ENCODE results near the gene MAP2K6. TPM values are rescaled to one million over a fixed set of nuclear protein-coding genes. Genes with fewer than 3 reads are reported as not detected.

MAP2K6 gene
- total RNA-seq, 1 experiment from 2014 or later, result 12.2 TPM

DNA sequence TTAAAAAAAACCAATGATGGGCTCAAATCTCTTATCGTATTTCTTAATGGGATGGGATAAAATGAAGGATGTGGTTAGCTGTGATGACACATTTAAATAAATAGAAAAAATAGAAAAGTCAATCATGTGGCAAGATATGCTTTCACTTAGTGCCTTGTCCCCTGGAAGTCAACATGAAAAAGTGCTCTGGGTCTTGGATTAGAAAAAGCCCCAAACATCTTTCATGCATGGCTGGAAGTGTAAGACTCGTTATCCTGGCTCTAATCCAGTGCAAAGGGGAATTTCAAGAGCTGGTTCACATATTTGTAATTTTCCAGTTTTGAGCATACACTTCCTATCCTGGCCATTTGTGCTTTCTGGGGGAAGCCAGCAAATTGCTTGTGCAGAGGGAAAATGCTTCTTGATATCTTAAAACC, 160.9 kb downstream of the MAP2K6 start:
- Histone ChIP-seq H3K27me3 (ENCODE audit: low read length) (no peaks in the 10 kb centered on the region), H2AFZ (ENCODE audit: low read length) (no peak overlapping the region), H3K4me3 (ENCODE audit: low read length) (no peak overlapping the region; the same call in 1 of the 2 replicates), H3K27ac (ENCODE audit: low read length) (peak overlapping the region; percentile 58), H3K9ac (ENCODE audit: low read length) (no peak overlapping the region), H3K4me1 (ENCODE audit: insufficient read depth, low read length) (peaks cover 25% of the 10 kb centered on the region), H3K4me2 (ENCODE audit: low read length) (peak overlapping the region; percentile 70), H3K36me3 (ENCODE audit: low read depth, low read length) (no peaks in the 10 kb centered on the region), H3K9me2 (replicated peaks; ENCODE audit: low read length) (no peaks in the 10 kb centered on the region), H4K20me1 (ENCODE audit: low read length) (no peaks in the 10 kb centered on the region), H3F3A (ENCODE audit: low read length, unreplicated experiment) (peaks cover 4% of the 10 kb centered on the region), H3K9me3 (ENCODE audit: low read length) (no peaks in the 10 kb centered on the region), H3K79me2 (ENCODE audit: low read length) (no peaks in the 10 kb centered on the region)
- no peak for TF ChIP-seq EZH2 (IDR thresholded peaks at IDR 0.05; ENCODE audit: low read length, unreplicated experiment)
- TF ChIP-seq EZH2phosphoT487 (IDR thresholded peaks at IDR 0.05; ENCODE audit: borderline replicate concordance, low read length), result no peak
- TF ChIP-seq, protein P1, sequence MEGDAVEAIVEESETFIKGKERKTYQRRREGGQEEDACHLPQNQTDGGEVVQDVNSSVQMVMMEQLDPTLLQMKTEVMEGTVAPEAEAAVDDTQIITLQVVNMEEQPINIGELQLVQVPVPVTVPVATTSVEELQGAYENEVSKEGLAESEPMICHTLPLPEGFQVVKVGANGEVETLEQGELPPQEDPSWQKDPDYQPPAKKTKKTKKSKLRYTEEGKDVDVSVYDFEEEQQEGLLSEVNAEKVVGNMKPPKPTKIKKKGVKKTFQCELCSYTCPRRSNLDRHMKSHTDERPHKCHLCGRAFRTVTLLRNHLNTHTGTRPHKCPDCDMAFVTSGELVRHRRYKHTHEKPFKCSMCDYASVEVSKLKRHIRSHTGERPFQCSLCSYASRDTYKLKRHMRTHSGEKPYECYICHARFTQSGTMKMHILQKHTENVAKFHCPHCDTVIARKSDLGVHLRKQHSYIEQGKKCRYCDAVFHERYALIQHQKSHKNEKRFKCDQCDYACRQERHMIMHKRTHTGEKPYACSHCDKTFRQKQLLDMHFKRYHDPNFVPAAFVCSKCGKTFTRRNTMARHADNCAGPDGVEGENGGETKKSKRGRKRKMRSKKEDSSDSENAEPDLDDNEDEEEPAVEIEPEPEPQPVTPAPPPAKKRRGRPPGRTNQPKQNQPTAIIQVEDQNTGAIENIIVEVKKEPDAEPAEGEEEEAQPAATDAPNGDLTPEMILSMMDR (conservative IDR thresholded peaks at IDR 0.05; ENCODE audit: low read depth, low read length), result no peak
- ChIA-PET CTCF (interaction anchor here (0.6 to 2.1 kb wide), 4 partner anchors 32 to 594 kb away, joined by 3 to 6 read pairs (median 4); partner anchors contain the start of gene KCNJ2), POLR2A (ENCODE audit: unreplicated experiment) (no interaction called here)
- ATAC-seq (peak; percentile 87), DNase-seq (peak; percentile 97)
- intact Hi-C loops (cut with micrococcal nuclease), result loop anchor here (1.0 to 2.0 kb wide), 6 partner anchors 33 to 593 kb away; partner anchors contain the start of gene KCNJ2
- no TSS peak for BruUV-seq (replicated peaks)

DNA sequence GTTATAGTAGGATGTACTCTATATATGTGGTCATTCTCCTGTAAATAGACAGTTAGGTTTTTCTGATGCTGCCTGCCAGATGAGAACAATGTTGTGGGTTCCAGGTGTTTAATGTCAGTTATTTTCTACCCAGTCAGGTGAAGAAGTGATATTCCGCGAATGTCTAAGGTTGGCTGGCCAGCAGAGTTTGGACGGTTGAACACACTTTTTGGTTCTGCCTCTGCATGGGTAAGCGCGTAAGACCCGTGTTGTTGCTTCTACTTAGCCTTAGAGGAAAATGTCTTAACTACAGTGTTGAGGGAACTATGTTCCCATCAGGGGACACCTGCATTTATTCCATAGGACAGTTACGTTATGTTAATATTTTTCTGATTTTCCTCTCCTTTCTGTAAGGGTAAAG, 162.6 kb downstream of the MAP2K6 start:
- TF ChIP-seq EZH2phosphoT487 (IDR thresholded peaks at IDR 0.05; ENCODE audit: borderline replicate concordance, low read length) (no peak), EZH2 (IDR thresholded peaks at IDR 0.05; ENCODE audit: low read length, unreplicated experiment) (no peak)
- TF ChIP-seq, protein P1 (conservative IDR thresholded peaks at IDR 0.05; ENCODE audit: low read depth, low read length), result no peak
- intact Hi-C loops (cut with micrococcal nuclease), result no loop called here

DNA sequence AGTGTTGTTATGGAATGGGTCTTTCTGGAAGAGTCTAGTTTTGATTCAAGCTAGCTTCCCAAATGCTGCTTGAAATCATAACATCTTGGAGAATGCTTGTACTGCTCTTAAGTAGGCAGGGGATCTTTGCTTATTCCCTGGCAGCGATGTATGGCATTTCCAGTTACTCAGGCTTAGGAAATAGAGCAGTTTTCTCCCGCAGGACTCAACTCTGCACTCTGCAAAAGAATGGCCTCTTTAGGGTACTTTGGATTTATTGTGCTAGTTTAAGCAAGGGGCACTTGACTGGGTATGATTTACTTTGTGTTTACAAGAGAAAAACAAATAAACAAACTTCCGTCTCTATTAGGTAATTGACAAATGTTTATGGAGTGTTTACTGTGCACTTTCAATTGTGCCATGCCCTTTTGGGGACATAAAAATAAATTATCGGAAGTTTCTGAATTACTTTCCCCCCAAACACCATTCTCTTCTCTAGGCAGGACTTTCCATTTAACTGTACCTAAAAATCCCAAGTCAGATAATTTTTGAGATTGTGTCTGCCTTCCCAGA, 164.0 kb downstream of the MAP2K6 start:
- ChIA-PET POLR2A (ENCODE audit: unreplicated experiment) (no interaction called here), CTCF (no interaction called here)
- no peak for DNase-seq
- Histone ChIP-seq H3F3A (ENCODE audit: low read length, unreplicated experiment) (peaks cover 4% of the 10 kb centered on the region), H2AFZ (ENCODE audit: low read length) (no peak overlapping the region), H3K4me1 (ENCODE audit: insufficient read depth, low read length) (peaks cover 25% of the 10 kb centered on the region), H3K9me2 (replicated peaks; ENCODE audit: low read length) (no peaks in the 10 kb centered on the region), H3K4me2 (ENCODE audit: low read length) (no peak overlapping the region), H3K9me3 (ENCODE audit: low read length) (no peaks in the 10 kb centered on the region), H3K79me2 (ENCODE audit: low read length) (no peaks in the 10 kb centered on the region), H3K27ac (ENCODE audit: low read length) (no peak overlapping the region), H3K4me3 (ENCODE audit: low read length) (no peak overlapping the region), H4K20me1 (ENCODE audit: low read length) (no peaks in the 10 kb centered on the region), H3K9ac (ENCODE audit: low read length) (no peak overlapping the region), H3K36me3 (ENCODE audit: low read depth, low read length) (no peaks in the 10 kb centered on the region), H3K27me3 (ENCODE audit: low read length) (no peaks in the 10 kb centered on the region)
- ATAC-seq, result no peak
- no TSS peak for BruUV-seq (replicated peaks)
- intact Hi-C loops (cut with micrococcal nuclease), result no loop called here
- TF ChIP-seq, protein P1 (conservative IDR thresholded peaks at IDR 0.05; ENCODE audit: low read depth, low read length), result no peak
- TF ChIP-seq EZH2phosphoT487 (IDR thresholded peaks at IDR 0.05; ENCODE audit: borderline replicate concordance, low read length), result no peak
- no peak for TF ChIP-seq EZH2 (IDR thresholded peaks at IDR 0.05; ENCODE audit: low read length, unreplicated experiment)

More for the DNA sequence above, 162.6 kb downstream of the MAP2K6 start:
- no peak for DNase-seq
- no TSS peak for BruUV-seq (replicated peaks)
- Histone ChIP-seq H3K27ac (ENCODE audit: low read length) (no peak overlapping the region), H3K9me3 (ENCODE audit: low read length) (no peaks in the 10 kb centered on the region), H3K9me2 (replicated peaks; ENCODE audit: low read length) (no peaks in the 10 kb centered on the region), H3K4me3 (ENCODE audit: low read length) (no peak overlapping the region), H3K9ac (ENCODE audit: low read length) (no peak overlapping the region), H3F3A (ENCODE audit: low read length, unreplicated experiment) (peaks cover 4% of the 10 kb centered on the region), H4K20me1 (ENCODE audit: low read length) (no peaks in the 10 kb centered on the region), H3K4me1 (ENCODE audit: insufficient read depth, low read length) (peaks cover 25% of the 10 kb centered on the region), H3K79me2 (ENCODE audit: low read length) (no peaks in the 10 kb centered on the region), H3K4me2 (ENCODE audit: low read length) (no peak overlapping the region), H2AFZ (ENCODE audit: low read length) (no peak overlapping the region), H3K36me3 (ENCODE audit: low read depth, low read length) (no peaks in the 10 kb centered on the region), H3K27me3 (ENCODE audit: low read length) (no peaks in the 10 kb centered on the region)
- ChIA-PET POLR2A (ENCODE audit: unreplicated experiment) (no interaction called here), CTCF (no interaction called here)
- no peak for ATAC-seq

Data from PC-3 (cell line).